CD4-positive, alpha-beta T cell (primary cell): ENCODE measurements around the gene DNAH2. TPM values are rescaled to one million over a fixed set of nuclear protein-coding genes. Genes with fewer than 3 reads are reported as not detected.

ENCODE experiments used
- ATAC-seq: fragments of 200-7000 bp; cut with Tn5 transposase; one replicate; pipeline ENCODE4 v1.10.0; 2022; ENCODE audit warnings: mild to moderate bottlenecking; ENCODE audit not compliant: poor library complexity
- CTCF ChIA-PET: fragments of 350-600 bp; sonication (Branson Sonifier 250); formaldehyde crosslinking; loops from one replicate; lab custom pipeline; 2021; ENCODE audit warnings: antibody characterized with exemption, inconsistent platforms; lab: Charles Lee
- POLR2A ChIA-PET: fragments of 350-600 bp; sonication (Branson Sonifier 250); formaldehyde crosslinking; loops from one replicate; lab custom pipeline; 2021; ENCODE audit warnings: antibody characterized with exemption, inconsistent platforms; lab: Charles Lee
- DNase-seq, 14 experiments: peaks; one replicate each; pipeline ENCODE4 v3.0.0-alpha.2; 2013 to 2020; ENCODE audit warnings: mixed read lengths in 2 of 14
- H3K27ac ChIP-seq, 2 donors: one replicate each; pipeline versions ENCODE4 v1.5.1 to v1.7.0; 2013; ENCODE audit warnings: low read length in 2 of 2, low read depth in 1 of 2, mild to moderate bottlenecking in 1 of 2
- H3K27me3 ChIP-seq, 2 experiments: 1 replicate in 1 of 2; 2 replicates in 1 of 2; pipeline versions ENCODE4 v1.6.1 to v1.7.0; 2013; ENCODE audit warnings: low read length in 2 of 2, control low read depth in 1 of 2, mild to moderate bottlenecking in 1 of 2, moderate library complexity in 1 of 2; ENCODE audit not compliant: insufficient read depth in 2 of 2, control insufficient read depth in 1 of 2
- H3K36me3 ChIP-seq: one replicate; pipeline ENCODE4 v1.6.1; 2013; ENCODE audit warnings: low read length, control low read depth; ENCODE audit not compliant: insufficient read depth
- H3K4me1 ChIP-seq: one replicate; pipeline ENCODE4 v1.6.1; 2013; ENCODE audit warnings: low read length, control low read depth; ENCODE audit not compliant: insufficient read depth
- H3K4me3 ChIP-seq: one replicate; pipeline ENCODE4 v1.5.1; 2013; ENCODE audit warnings: mild to moderate bottlenecking, low read length, moderate library complexity
- H3K9me3 ChIP-seq, 2 experiments: 1 replicate in 1 of 2; 2 replicates in 1 of 2; pipeline versions ENCODE4 v1.6.1 to v1.7.0; 2013; ENCODE audit warnings: low read length in 2 of 2, mild to moderate bottlenecking in 2 of 2, control low read depth in 1 of 2, moderate library complexity in 1 of 2; ENCODE audit not compliant: control insufficient read depth in 1 of 2, insufficient read depth in 1 of 2
- H3K27ac Mint-ChIP-seq: one replicate; pipeline ENCODE4 v1.8.0; 2020; ENCODE audit warnings: mixed read lengths
- H3K27me3 Mint-ChIP-seq: one replicate; pipeline ENCODE4 v1.8.0; 2021; ENCODE audit warnings: mixed read lengths
- H3K36me3 Mint-ChIP-seq: one replicate; pipeline ENCODE4 v1.8.0; 2021; ENCODE audit warnings: low read depth, mixed read lengths
- H3K4me1 Mint-ChIP-seq: one replicate; pipeline ENCODE4 v1.8.0; 2021; ENCODE audit warnings: low read depth, mixed read lengths
- H3K4me3 Mint-ChIP-seq: one replicate; pipeline ENCODE4 v1.8.0; 2020; ENCODE audit warnings: mild to moderate bottlenecking, mixed read lengths
- H3K9me3 Mint-ChIP-seq: one replicate; pipeline ENCODE4 v1.8.0; 2020; ENCODE audit warnings: mixed read lengths
- CTCF ChIP-seq: fragments of 200-600 bp; IDR thresholded peaks from one replicate; pipeline ENCODE4 v1.8.0; 2022; ENCODE audit warnings: antibody characterized with exemption, mild to moderate bottlenecking
- intact Hi-C, 2 experiments: fragments of 100-400 bp; cut with DNase I in 1 of 2; cut with micrococcal nuclease in 1 of 2; formaldehyde crosslinking; loops; one replicate each; pipeline versions ENCODE4 v1.15.1 to v1.9.0; 2023 to 2025; cut with DNase I, micrococcal nuclease
- total RNA-seq, 174 experiments: library from RNA in 2 of 174; stranded (reverse) in 2 of 174; gene quantifications; one replicate each; pipeline ENCODE4 v1.2.3 and lab custom pipeline; 2021 to 2026

DNAH2 gene
- total RNA-seq, 2 experiments from 2014 or later, result not detected

GRCh38 chr17:7677388-7678067, 40.0 kb upstream of the DNAH2 start:
- H3K27me3 Mint-ChIP-seq, result no peaks in the 10 kb centered on the region
- ATAC-seq, result no peak
- Histone ChIP-seq H3K4me3 (no peak overlapping the region), H3K36me3 (peaks cover 40% of the 10 kb centered on the region), H3K27ac (no peak overlapping the region), H3K9me3 (peaks cover 12 to 13% of the 10 kb centered on the region in 2 experiments), H3K4me1 (peaks cover 5% of the 10 kb centered on the region), H3K27me3 (no peaks in the 10 kb centered on the region)
- DNase-seq, result no peak
- peaks cover 12% of the 10 kb centered on the region for H3K4me1 Mint-ChIP-seq
- H3K9me3 Mint-ChIP-seq, result no peaks in the 10 kb centered on the region
- TF ChIP-seq CTCF, result no peak
- peak overlapping the region; percentile 10 for H3K27ac Mint-ChIP-seq
- CTCF ChIA-PET, result no interaction called here
- H3K36me3 Mint-ChIP-seq, result peaks cover 49% of the 10 kb centered on the region
- intact Hi-C loops, result no loop called here
- POLR2A ChIA-PET, result interaction anchor here (6.5 kb wide), 1 partner anchor 9 kb away, joined by 47 read pairs; the partner anchor contains the start of genes TP53 and WRAP53
- no peak overlapping the region for H3K4me3 Mint-ChIP-seq

DNA sequence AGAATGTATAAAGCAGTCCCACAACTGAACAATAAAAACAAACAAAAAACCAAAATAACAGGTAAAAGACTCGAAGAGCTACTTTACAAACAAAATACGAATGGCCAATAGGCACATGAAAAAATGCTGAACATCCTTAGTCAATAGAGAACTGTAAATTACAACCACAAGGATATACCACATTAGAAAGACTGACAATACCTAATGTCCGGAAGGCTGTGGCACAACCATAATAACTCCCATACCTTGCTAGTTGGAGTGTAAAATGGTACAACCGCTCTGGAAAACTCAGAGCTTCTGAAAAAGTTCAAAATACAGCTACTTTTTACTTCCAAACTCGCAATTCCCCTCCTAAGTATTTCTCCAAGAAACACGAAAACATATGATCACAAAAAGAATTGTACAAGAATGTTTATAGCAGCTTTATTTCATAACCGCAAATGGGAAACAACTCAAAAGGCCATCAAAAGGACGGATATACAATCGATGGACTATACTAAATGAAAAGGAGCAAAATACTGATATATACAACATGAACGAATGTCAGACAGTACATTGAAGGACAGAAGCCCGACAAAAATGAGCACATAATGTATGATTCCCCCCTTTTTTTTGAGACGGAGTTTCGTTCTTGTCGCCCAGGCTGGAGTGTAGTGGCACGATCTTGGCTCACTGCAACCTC, 32.6 kb upstream of the DNAH2 start:
- intact Hi-C loops, result loop anchor here (5.0 to 10.0 kb wide), 9 partner anchors 33 to 648 kb away; partner anchors contain the start of genes ATP1B2 (in 1 of the 2), GPS2 (in 1 of the 2), MPDU1 (in 1 of the 2) and SHBG (in 1 of the 2)
- Mint-ChIP-seq H3K27me3 (peaks cover 7% of the 10 kb centered on the region), H3K27ac (peak overlapping the region; percentile 100), H3K4me3 (peak overlapping the region; percentile 99), H3K9me3 (no peaks in the 10 kb centered on the region), H3K36me3 (peaks cover 28% of the 10 kb centered on the region), H3K4me1 (peaks cover 47% of the 10 kb centered on the region)
- ChIA-PET POLR2A (interaction anchor here (0.7 to 5.6 kb wide), 19 partner anchors 9 to 471 kb away, joined by 3 to 158 read pairs (median 22); partner anchors contain the start of genes ALOXE3, ATP1B2, FXR2 and GPS2), CTCF (interaction anchor here (1.9 to 4.2 kb wide), 2 partner anchors 53 to 70 kb away, joined by 5 to 24 read pairs; partner anchors contain the start of gene FXR2)
- no peaks in the 10 kb centered on the region for H3K36me3 ChIP-seq
- peaks cover 40% of the 10 kb centered on the region for H3K4me1 ChIP-seq
- DNase-seq (peak in 2 of 14 experiments; percentile 20 to 52), ATAC-seq (no peak)
- H3K27ac ChIP-seq, result peak overlapping the region; percentile 96 to 98
- H3K4me3 ChIP-seq, result peak overlapping the region; percentile 72
- TF ChIP-seq CTCF, result no peak
- H3K9me3 ChIP-seq, result no peaks in the 10 kb centered on the region
- no peaks in the 10 kb centered on the region for H3K27me3 ChIP-seq

GRCh38 chr17:7685533-7686221, 31.9 kb upstream of the DNAH2 start:
- H3K9me3 Mint-ChIP-seq, result no peaks in the 10 kb centered on the region
- peak overlapping the region; percentile 100 for H3K27ac Mint-ChIP-seq

More at GRCh38 chr17:7685533-7686221, 31.9 kb upstream of the DNAH2 start:
- Mint-ChIP-seq H3K27me3 (peaks cover 7% of the 10 kb centered on the region), H3K36me3 (peaks cover 33% of the 10 kb centered on the region), H3K4me3 (peak overlapping the region; percentile 99), H3K4me1 (peaks cover 46% of the 10 kb centered on the region)
- ChIA-PET POLR2A (interaction anchor here (0.6 to 5.6 kb wide), 57 partner anchors 10 to 756 kb away, joined by 3 to 158 read pairs (median 10); partner anchors contain the start of genes ACAP1, ALOXE3, ATP1B2 and CD68), CTCF (interaction anchor here (0.7 to 4.2 kb wide), 7 partner anchors 13 to 516 kb away, joined by 3 to 29 read pairs (median 4); partner anchors contain the start of gene FXR2)
- DNase-seq (peak; percentile 80 to 96 (median 88)), ATAC-seq (peak; percentile 48)
- Histone ChIP-seq H3K27me3 (no peaks in the 10 kb centered on the region), H3K36me3 (no peaks in the 10 kb centered on the region), H3K4me1 (peaks cover 40% of the 10 kb centered on the region), H3K27ac (peak overlapping the region; percentile 96 to 98), H3K9me3 (no peaks in the 10 kb centered on the region), H3K4me3 (peak overlapping the region; percentile 72)
- intact Hi-C loops, result loop anchor here (1.0 to 10.0 kb wide), 15 partner anchors 33 to 648 kb away; partner anchors contain the start of genes ATP1B2 (in 1 of the 2), ELP5 (in 1 of the 2), FXR2 (in 1 of the 2) and GPS2 (in 1 of the 2)
- TF ChIP-seq CTCF, result no peak
